Mucosa of descending colon (tissue), 3 donors: ENCODE data around the gene METRNL. TPM values are rescaled to one million over a fixed set of nuclear protein-coding genes. Genes with fewer than 3 reads are reported as not detected.
A peak's percentile ranks its signal among the peaks of the same experiment; 100 is the strongest.

Experiments used
- ATAC-seq: fragments of 200-7000 bp; cut with Tn5 transposase; one replicate; pipeline ENCODE4 v1.9.1; 2020; ENCODE audit warnings: mild to moderate bottlenecking, moderate library complexity
- DNase-seq, 3 donors: peaks; one replicate each; pipeline ENCODE4 v3.0.0-alpha.2; 2020
- H3K36me3 ChIP-seq: fragments of 200-600 bp; one replicate; pipeline ENCODE4 v1.8.0; 2021; ENCODE audit warnings: low read depth, mild to moderate bottlenecking
- H3K4me1 ChIP-seq: fragments of 200-600 bp; one replicate; pipeline ENCODE4 v1.8.0; 2021; ENCODE audit warnings: low read depth, mild to moderate bottlenecking
- H3K4me3 ChIP-seq: fragments of 200-600 bp; one replicate; pipeline ENCODE4 v1.8.0; 2021; ENCODE audit warnings: mild to moderate bottlenecking
- H3K9me3 ChIP-seq: fragments of 200-600 bp; one replicate; pipeline ENCODE4 v1.8.0; 2021; ENCODE audit warnings: mild to moderate bottlenecking
- intact Hi-C, 2 donors: fragments of 100-400 bp; cut with DNase I in 1 of 2; cut with micrococcal nuclease in 1 of 2; formaldehyde crosslinking; loops; one replicate each; pipeline versions ENCODE4 v1.11.0 to v1.11.1; 2022; cut with DNase I, micrococcal nuclease
- total RNA-seq, 3 donors: library from RNA; stranded (reverse); fragmentation: NEBNext Ultra II Directional in 2 of 3; extraction: Animal tissue kit (Norgen Biotek cat#: 25700) in 2 of 3; gene quantifications; one replicate each; pipeline versions ENCODE4 v1.2.1 to v1.2.4, GENCODE V29; 2021 to 2023
- TF ChIP-seq, protein P1 (sequence below): fragments of 200-600 bp; IDR thresholded peaks from one replicate; pipeline ENCODE4 v1.8.0; 2022; ENCODE audit warnings: antibody characterized with exemption, mild to moderate bottlenecking
- donor health status: DM: no; HTN: no; CAD: no; lungs with moderate emphysema.
- donor health status: DM: no; HTN: no; CAD: no.
- donor health status: DM: no; HTN: yes; CAD: no.

Gene METRNL
- total RNA-seq, 3 donors from 2014 or later = 78.6 to 134 (median 116) TPM

DNA sequence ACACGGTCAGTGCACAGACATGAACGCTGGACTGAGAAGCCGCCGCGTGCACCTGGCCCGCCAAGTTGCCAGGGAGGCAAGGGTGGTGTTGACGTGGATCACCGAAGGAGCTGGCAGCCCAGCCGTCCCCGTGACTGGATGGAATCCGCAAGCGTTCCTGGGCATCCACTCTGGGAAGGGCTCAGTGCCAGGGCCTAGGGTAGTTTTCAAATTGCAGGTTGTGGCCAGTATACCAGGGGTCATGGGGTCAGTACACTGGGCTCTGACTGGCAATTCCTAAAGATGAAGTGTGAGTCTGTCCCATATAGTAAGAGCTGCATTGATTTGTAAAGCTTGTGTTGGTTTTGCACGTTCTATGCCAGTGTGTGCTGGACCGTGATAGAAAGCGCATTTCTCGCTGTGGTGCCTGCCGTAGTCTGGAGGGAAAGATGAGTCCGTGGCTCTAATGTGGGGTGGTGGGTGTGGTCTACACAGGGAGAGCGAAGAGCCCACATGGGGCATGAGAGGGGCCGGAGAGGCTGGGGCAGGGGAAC, 21.1 kb upstream of the METRNL start:
- no peak overlapping the region for H3K4me3 ChIP-seq
- ATAC-seq = no peak
- TF ChIP-seq, protein P1, sequence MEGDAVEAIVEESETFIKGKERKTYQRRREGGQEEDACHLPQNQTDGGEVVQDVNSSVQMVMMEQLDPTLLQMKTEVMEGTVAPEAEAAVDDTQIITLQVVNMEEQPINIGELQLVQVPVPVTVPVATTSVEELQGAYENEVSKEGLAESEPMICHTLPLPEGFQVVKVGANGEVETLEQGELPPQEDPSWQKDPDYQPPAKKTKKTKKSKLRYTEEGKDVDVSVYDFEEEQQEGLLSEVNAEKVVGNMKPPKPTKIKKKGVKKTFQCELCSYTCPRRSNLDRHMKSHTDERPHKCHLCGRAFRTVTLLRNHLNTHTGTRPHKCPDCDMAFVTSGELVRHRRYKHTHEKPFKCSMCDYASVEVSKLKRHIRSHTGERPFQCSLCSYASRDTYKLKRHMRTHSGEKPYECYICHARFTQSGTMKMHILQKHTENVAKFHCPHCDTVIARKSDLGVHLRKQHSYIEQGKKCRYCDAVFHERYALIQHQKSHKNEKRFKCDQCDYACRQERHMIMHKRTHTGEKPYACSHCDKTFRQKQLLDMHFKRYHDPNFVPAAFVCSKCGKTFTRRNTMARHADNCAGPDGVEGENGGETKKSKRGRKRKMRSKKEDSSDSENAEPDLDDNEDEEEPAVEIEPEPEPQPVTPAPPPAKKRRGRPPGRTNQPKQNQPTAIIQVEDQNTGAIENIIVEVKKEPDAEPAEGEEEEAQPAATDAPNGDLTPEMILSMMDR = no peak
- DNase-seq = no peak
- H3K36me3 ChIP-seq = no peaks in the 10 kb centered on the region
- no peaks in the 10 kb centered on the region for H3K4me1 ChIP-seq
- no peaks in the 10 kb centered on the region for H3K9me3 ChIP-seq
- intact Hi-C loops = no loop called here

DNA sequence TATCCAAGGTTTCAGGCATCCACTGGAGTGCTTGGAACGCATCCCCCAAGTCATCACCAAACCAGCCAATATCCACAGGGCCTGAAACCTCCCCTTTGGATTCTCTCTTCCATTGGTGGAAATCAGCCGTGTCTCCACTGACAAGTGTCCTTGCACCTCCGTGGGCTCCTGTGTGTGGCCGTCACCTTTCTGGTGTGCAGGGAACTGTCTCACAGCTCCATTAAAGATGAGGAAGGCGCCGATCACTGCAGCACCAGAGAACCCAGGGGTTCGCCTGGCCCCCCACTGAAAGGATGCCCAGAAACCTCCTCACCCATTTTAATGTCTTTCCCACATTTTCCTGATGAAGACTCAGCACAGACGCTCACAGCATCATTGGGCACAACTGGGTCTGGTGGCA, 17.8 kb upstream of the METRNL start:
- ATAC-seq (no peak), DNase-seq (no peak)
- Histone ChIP-seq H3K9me3 (no peaks in the 10 kb centered on the region), H3K36me3 (no peaks in the 10 kb centered on the region), H3K4me3 (no peak overlapping the region), H3K4me1 (no peaks in the 10 kb centered on the region)
- intact Hi-C loops = no loop called here
- TF ChIP-seq, protein P1 = no peak

DNA sequence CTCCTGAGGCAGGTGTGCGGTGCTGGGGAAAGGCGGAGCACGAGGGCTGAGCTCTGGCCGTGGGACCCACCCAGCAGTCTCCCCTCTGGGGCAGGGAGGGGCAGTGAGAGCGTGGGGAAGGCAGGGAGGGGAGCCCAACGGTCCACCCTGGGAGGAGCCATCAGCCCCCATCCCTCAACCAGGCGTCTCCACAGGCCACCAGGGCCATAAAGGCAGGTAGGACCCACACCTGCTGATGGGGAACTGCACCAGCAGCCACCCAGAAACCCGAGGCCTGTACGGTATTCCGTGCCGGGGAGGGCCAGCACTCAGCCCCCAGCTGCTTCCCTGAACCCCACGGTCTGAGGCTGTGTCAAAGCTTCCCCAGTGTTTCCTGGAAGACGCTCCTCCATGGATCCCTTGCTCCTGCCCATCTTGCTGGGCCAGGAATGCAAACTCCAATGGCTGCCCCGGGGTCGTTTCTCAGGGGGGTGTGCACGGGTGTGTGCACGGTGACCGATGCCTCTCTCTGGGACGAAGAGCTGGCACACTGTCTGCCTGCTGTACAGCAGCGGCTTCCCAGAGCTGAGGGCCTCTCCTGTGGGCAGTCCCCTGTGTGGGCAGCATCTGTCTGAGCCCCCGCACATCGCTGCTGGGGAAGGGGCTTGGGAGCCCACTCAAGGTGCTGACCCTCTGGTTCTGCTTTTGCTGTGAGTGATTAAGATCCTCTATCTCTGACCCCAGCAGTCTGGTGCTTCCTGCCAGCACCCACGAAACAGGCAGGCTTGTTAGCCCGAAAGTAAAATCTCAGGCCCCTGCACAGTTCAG, 17.2 kb upstream of the METRNL start:
- no peaks in the 10 kb centered on the region for H3K9me3 ChIP-seq
- no peaks in the 10 kb centered on the region for H3K36me3 ChIP-seq
- intact Hi-C loops = no loop called here
- H3K4me3 ChIP-seq = no peak overlapping the region
- TF ChIP-seq, protein P1 = no peak
- peak; percentile 1 to 43 (median 21) for DNase-seq
- no peak for ATAC-seq
- H3K4me1 ChIP-seq = no peaks in the 10 kb centered on the region

DNA sequence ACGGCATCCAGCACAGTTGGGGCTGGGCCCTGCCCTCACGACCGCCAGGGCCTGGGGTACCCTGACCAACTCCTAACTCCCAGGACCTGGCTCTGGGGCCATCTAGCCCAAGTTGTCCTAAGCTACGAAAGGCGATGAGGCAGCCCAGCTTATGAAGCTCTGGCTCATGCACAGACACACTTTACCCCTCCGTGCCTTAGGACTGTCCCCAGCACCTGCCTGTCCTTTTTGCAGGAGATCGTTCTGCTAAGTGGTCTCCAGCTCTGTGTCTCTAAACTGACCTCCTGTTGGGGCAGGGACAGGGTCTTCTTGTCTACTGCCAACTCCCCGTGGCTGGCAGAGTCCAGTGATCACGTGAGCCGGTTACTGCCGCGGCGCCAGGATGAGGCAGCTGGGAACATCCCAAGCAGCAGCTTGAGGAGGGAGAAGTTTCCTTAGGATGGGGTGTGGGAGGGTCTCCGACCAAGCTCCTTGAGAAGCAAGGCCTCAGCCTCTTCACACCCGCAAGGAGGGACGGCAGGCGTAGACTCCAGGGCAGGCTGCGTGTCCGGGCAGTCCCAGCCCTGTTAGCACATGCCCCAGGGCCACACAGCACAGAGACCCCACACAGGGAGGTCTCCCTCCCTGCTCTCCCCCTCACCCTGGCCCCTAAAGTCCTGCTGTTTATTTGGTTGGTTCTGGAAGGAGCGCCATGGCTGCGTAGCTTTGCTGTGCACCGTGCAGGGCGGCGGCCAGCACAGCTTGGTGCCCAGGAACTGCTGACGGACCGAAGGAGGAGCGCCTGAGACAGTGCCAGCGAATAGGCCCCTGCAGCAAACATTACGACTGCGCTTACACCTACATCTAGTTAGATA, 16.4 kb upstream of the METRNL start:
- Histone ChIP-seq H3K4me3 (no peak overlapping the region), H3K36me3 (no peaks in the 10 kb centered on the region), H3K9me3 (no peaks in the 10 kb centered on the region), H3K4me1 (no peaks in the 10 kb centered on the region)
- ATAC-seq = no peak
- TF ChIP-seq, protein P1 = no peak
- peak; percentile 1 to 27 (median 26) for DNase-seq
- intact Hi-C loops = no loop called here

DNA sequence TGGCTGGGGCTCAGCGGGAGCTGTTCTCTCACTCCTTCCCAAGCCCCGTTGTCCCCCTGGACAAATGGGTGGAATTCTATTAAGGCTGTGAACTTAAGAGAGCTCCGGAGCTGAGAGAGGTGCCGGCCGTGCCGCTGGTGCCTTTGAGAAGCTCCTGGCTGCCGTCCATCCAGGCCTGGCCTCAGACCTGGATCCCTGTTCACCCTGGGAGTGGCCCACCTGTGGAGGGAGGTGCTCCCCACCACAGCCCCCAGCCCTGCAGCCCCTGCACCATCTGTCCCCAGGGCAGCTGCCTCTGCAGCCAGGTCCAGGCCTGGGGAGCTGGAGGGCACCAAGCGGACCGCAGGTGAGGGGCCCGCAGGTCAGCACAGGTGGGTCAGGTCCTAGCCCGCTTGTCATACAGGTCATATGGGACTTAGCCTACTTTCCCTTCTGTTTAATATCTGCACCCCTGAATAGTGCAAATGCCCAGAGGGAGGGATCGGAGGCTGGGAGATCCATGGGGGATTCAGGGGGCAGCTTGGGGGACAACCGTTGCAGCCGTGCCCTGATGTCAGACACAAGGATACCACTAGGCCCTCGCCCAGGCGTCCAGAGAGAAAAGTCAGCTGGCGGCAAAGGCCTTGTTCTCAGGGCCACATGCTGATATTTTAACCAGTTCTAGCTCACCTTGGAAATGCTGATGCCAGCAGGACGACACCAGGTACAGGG, 15.2 kb upstream of the METRNL start:
- H3K4me1 ChIP-seq = peaks cover 2% of the 10 kb centered on the region
- no peaks in the 10 kb centered on the region for H3K9me3 ChIP-seq
- H3K36me3 ChIP-seq = no peaks in the 10 kb centered on the region
- no peak for ATAC-seq
- H3K4me3 ChIP-seq = no peak overlapping the region
- TF ChIP-seq, protein P1 = no peak
- intact Hi-C loops = no loop called here
- DNase-seq = peak; percentile 1 to 34 (median 23)
